GM12873 (cell line): ENCODE measurements around the gene FRMD5.

Experiments
- TF ChIP-seq, protein P1 (sequence below): IDR thresholded peaks from 2 replicates; pipeline ENCODE4 v1.5.1; 2012; ENCODE audit warnings: low read depth, mild to moderate bottlenecking, moderate library complexity, low read length, control low read depth; ENCODE audit not compliant: insufficient read depth; ENCODE audit errors: missing control alignments

The FRMD5 gene

GRCh38 chr15:44188795-44189194 is 6.3 kb downstream of the FRMD5 start:
- TF ChIP-seq, protein P1, sequence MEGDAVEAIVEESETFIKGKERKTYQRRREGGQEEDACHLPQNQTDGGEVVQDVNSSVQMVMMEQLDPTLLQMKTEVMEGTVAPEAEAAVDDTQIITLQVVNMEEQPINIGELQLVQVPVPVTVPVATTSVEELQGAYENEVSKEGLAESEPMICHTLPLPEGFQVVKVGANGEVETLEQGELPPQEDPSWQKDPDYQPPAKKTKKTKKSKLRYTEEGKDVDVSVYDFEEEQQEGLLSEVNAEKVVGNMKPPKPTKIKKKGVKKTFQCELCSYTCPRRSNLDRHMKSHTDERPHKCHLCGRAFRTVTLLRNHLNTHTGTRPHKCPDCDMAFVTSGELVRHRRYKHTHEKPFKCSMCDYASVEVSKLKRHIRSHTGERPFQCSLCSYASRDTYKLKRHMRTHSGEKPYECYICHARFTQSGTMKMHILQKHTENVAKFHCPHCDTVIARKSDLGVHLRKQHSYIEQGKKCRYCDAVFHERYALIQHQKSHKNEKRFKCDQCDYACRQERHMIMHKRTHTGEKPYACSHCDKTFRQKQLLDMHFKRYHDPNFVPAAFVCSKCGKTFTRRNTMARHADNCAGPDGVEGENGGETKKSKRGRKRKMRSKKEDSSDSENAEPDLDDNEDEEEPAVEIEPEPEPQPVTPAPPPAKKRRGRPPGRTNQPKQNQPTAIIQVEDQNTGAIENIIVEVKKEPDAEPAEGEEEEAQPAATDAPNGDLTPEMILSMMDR, result no peak

- TF ChIP-seq, protein P1, result no peak
Measured at GRCh38 chr15:44186705-44187104, 8.4 kb downstream of the FRMD5 start.

- TF ChIP-seq, protein P1, result no peak
Measured at GRCh38 chr15:44183363-44183762, 11.7 kb downstream of the FRMD5 start.

- TF ChIP-seq, protein P1, result no peak
Measured at GRCh38 chr15:44181410-44181809, 13.7 kb downstream of the FRMD5 start.

GRCh38 chr15:44177139-44177538 is 17.9 kb downstream of the FRMD5 start:
- TF ChIP-seq, protein P1, result no peak

GRCh38 chr15:44173813-44174212 is 21.3 kb downstream of the FRMD5 start:
- TF ChIP-seq, protein P1, result no peak

DNA sequence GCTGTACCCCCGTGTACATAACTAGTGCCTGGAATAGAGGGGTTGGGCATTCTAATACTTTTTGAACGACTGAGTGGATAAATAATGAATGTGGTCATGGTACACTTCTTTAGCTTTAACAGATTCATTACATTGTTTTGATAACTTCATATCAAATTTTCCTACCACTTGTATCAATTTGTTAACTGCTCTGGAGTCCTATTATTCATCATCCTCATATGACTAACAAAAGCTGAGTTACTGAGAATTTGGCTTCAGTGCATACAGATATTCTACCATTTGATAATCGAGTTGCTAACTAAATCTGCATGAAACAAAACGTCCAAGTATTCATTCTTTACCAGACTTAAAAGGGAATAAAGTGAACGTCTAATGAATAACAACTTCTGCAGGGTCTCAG is 31.7 kb downstream of the FRMD5 start:
- TF ChIP-seq, protein P1, result no peak
